ELF-1 (cell line): ENCODE data around the gene B3GNT2.
"Not testable (repeated sequence)": the region's sequence is repeated elsewhere in the genome, so short reads cannot be mapped to it uniquely, and the experiment has no call there.

Source experiments
- DNase-seq: peaks from one replicate; pipeline ENCODE4 v3.0.0-alpha.2; 2016; ENCODE audit warnings: low read depth, low spot score

Gene B3GNT2

DNA sequence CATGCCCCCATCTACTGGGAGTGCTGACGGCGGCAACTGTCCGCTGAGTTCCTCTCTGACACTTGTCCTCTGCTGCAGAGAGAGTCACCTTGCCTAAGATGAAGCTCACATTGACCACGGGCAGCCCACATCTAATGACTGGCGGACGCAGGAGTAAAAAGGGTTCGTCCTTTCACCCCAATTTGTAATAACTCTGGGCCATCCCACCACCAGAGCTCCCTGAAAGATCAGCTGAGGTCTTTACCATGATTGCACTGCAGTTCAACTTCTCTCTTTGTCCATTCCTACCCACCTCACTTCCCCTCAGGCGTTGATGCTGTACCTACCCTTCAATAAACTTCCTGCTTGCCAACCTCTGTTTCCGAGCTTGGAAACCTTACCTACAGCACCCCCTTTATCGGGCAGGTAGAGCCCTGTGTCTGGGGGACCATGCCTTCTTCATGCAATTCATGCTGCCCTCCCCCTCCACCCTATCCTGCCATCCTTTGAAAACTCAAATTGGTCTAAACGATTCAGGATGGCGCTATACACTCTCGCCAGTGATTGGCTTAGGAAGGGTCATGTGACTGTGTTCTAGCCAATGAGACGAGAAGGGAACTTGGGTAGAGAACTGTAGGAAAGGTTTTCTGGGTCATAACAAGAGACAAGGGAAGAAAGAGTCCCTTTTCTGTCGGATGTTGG, 10.3 kb upstream of the B3GNT2 start:
- no peak for DNase-seq

GRCh38 chr2:62186156-62186905, 9.6 kb upstream of the B3GNT2 start:
- DNase-seq, result no peak

GRCh38 chr2:62187246-62187645, 8.7 kb upstream of the B3GNT2 start:
- no peak for DNase-seq

GRCh38 chr2:62188416-62188815, 7.5 kb upstream of the B3GNT2 start:
- DNase-seq, result no peak

GRCh38 chr2:62189196-62189595, 6.7 kb upstream of the B3GNT2 start:
- no peak for DNase-seq

- DNase-seq, result no peak
Measured at GRCh38 chr2:62192811-62193210, 3.1 kb upstream of the B3GNT2 start.

DNA sequence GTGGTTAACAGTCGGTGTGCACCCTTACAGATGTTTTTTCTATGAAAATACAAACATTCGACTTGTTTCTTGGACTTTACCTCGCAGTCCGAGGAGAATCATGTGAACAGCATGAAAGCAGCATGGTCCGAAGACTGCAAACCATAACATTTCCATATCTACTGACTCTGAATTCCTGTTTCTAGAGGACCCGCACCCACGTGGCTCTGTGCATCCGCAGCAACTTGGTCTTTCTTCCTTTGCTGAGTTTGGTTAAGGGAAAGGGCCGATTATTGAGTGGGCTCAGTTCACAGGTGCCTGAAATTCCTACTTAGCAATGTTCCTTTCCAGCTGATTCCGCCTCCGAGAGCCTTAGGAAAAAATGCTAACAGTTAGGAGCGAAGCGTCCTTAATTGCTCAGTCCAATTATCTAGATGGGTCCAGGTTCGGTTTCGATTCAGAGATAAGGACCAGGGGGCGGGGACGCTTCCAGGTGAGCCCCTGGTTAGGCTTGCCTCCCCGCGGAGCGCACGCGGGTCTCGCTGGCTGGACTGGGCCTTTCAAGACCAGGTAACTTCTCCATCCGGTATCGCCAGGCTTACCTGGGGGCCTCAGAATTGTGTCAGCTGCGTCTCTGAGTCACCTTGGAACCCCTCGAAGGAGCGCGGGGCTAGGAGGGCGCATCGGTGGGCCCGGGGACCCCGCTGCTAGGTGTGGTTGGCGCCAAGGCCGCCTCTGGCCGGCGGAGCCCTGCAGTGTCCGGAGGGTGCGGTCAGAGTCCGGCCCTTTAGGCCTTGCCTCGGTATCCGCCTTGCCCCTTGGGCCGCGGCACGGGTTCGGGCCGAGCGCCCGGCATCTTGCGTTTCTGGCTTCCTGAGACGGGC, 1.1 kb upstream of the B3GNT2 start:
- DNase-seq, result peak; percentile 56

- peak; percentile 29 for DNase-seq
Measured at GRCh38 chr2:62196278-62196901, 475 bp downstream of the B3GNT2 start.

- peak; percentile 71 for DNase-seq
Measured at GRCh38 chr2:62197011-62197924, 1.4 kb downstream of the B3GNT2 start.

DNA sequence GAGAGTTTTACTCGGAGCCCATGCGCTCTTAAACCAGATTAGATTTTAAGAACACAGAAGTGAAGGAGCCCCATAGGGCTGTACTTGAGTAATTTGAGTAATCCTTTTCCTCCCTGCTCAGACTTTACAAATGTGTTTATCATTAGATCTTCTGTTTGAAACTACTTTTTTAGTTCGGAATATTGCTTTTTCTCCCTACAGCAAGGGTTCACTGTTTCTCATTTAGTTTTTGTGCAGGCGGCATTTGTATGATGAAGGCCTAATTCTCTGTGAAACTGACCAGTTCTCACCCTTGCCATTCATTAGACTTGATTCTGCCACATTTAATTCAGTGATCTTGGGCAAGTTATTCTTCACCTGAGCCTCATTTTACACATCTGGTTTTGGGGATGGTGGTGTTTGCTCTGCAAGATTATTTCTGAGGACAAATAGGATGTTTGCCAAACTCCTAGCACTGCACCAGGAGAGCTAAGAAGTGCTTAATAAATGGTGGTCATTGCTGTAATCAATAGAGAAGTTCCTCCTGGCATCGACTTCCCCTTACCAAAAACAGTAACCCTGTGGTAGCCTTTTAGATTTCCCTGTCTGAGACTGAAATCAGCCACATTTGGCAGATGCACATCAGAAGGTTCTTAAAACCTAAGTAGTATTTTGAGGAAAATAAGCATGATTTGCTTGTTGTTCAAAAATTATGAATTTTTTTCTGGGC, 2.2 kb downstream of the B3GNT2 start:
- DNase-seq, result no peak

DNA sequence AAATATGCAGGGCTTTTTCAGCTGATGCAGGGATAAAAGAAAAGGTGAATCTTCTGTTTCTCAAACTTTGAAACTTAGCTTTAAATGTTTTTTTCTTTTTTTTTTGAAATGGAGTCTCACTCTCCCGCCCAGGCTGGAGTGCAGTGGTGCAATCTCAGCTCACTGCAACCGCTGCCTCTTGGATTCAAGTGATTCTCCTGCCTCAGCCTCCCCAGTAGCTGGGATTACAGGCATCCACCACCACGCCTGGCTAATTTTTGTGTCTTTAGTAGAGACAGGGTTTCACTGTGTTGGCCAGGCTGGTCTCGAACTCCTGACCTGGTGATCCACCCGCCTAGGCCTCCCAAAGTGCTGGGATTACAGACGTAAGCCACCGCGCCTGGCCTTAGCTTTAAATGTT, 2.9 kb downstream of the B3GNT2 start:
- not testable (repeated sequence) for DNase-seq

DNA sequence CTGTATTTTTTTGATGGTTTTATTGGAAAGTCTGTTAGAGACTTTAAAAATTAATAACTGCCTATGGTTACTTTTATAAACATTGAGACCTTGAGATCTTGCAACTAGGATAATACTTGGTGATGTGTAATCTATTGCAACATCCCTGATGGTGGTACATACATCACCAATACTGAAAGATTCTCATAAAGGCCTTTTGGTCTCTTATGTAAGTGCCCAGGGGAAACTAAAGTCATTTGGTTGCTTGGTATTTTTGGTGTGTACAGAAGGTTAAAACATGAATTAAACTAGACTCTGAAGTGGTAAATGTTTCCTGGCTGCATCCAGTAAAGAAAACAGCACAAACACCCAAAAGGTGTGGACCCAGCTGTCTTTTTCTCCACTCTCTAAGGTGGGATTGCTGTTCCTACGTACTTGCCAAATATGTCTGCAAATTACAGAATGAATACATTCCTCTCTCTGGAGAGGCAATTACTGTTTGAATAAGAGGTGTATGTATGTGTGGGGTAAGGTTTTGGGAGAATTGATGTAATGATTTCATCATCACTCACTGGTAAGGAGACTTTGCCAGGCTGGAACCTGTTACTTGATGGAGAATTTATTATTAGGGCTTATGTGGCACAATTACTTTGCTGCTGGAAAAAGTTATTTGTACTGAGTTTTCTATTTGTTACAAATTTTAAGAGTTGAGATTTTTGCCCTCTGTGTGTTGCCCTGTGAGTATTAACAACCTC, 3.6 kb downstream of the B3GNT2 start:
- DNase-seq, result no peak

DNA sequence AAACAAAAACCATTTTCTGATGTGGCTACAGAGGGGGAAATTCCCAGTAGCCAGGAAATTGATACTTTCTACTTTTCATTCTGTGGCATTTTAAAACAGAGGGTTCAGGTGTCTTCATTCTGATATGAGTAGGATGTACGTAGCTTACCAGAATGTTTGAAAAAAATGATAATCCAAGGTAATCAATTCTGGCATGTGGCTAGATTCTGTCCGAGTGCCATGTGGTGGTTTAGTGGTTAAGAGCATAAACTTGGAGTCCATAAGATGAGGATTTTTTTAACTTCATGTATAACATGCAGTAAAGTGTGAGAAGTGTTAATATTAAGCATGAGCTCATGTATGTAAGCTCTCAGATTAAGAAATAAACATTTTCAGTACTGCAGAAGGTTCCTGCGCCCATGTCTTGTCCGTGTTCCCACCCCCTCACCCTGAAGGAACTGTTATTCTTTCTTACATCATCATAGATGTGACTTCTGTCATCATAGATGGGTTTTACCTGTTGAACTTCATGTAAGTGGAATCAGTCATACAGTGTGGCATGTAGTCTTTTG, 4.5 kb downstream of the B3GNT2 start:
- no peak for DNase-seq

DNA sequence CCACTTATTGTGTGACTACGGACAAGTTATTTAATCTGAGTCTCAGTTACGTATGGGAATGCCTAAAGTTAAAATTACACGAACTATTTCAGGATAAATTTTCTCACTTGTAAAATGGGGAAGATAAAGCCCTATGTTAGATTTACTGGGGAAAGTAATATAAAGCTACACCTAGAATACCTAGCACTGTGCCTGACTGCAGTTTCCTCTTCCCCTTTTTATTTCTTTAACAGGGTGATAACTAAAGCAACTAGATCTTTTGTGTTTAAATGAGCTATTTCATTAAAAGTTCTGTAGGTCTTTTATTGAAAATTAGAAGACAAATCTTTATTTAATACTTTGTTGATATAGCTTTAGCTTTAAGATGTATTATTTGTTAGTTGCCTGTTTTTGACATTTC, 5.0 kb downstream of the B3GNT2 start:
- no peak for DNase-seq

- no peak for DNase-seq
Measured at GRCh38 chr2:62201307-62201706, 5.4 kb downstream of the B3GNT2 start.

GRCh38 chr2:62202019-62202722, 6.3 kb downstream of the B3GNT2 start:
- DNase-seq, result no peak

GRCh38 chr2:62202729-62203128, 6.8 kb downstream of the B3GNT2 start:
- DNase-seq, result no peak

DNA sequence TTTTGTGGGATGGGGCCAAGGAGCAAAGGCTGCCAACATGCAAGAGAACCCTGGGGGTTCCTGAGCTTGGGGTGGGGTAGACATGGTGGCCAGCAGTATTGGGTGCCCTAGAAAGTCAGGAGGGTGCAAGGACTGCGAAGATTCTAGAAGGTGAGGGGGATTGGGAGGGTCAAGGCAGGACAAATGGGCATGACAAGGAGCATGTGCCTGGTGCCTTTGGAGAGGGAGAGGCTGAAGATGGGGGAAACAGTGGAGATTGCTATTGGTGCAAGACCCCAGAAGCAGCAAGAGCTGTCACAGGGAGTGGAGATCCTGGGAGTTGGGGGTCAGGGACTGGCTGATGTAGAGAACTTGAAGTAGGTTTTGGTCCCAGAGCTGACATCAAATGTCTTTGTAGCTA, 7.5 kb downstream of the B3GNT2 start:
- DNase-seq, result no peak
